Hepatocyte (in vitro differentiated cells): ENCODE results near the gene GANC. TPM values are rescaled to one million over a fixed set of nuclear protein-coding genes. Genes with fewer than 3 reads are reported as not detected.
"Not testable (repeated sequence)": the region's sequence is repeated elsewhere in the genome, so short reads cannot be mapped to it uniquely, and the experiment has no call there.

Experiments used
- DNase-seq: peaks from one replicate; pipeline ENCODE4 v3.0.0-alpha.2; 2016; ENCODE audit warnings: low spot score
- H2AFZ ChIP-seq: fragments of 200-600 bp; sonication (generic); 2 replicates; pipeline ENCODE4 v1.6.0; 2016; ENCODE audit warnings: antibody characterized with exemption, mild to moderate bottlenecking
- H3K27ac ChIP-seq: fragments of 200-600 bp; sonication (generic); 2 replicates; pipeline ENCODE4 v1.5.1; 2016; ENCODE audit warnings: mild to moderate bottlenecking
- H3K27me3 ChIP-seq: fragments of 200-600 bp; sonication (generic); 2 replicates; pipeline ENCODE4 v1.6.1; 2016
- H3K36me3 ChIP-seq: fragments of 200-600 bp; sonication (generic); replicated peaks from 2 replicates; pipeline ENCODE4 v1.5.1; 2016; ENCODE audit warnings: low read depth; ENCODE audit not compliant: insufficient read depth
- H3K4me1 ChIP-seq: fragments of 200-600 bp; sonication (generic); 2 replicates; pipeline ENCODE4 v1.5.1; 2016; ENCODE audit warnings: mild to moderate bottlenecking, moderate library complexity; ENCODE audit not compliant: insufficient read depth
- H3K4me2 ChIP-seq: fragments of 200-600 bp; sonication (generic); 2 replicates; pipeline ENCODE4 v1.6.0; 2016
- H3K4me3 ChIP-seq: fragments of 200-600 bp; sonication (generic); 2 replicates; pipeline ENCODE4 v1.5.1; 2016; ENCODE audit warnings: mild to moderate bottlenecking
- H3K79me2 ChIP-seq: fragments of 200-600 bp; sonication (generic); 2 replicates; pipeline ENCODE4 v1.6.0; 2017; ENCODE audit warnings: mild to moderate bottlenecking
- H3K9me2 ChIP-seq: fragments of 200-600 bp; sonication (generic); replicated peaks from 2 replicates; pipeline ENCODE4 v1.6.0; 2017; ENCODE audit warnings: mild to moderate bottlenecking; ENCODE audit not compliant: insufficient read depth
- H3K9me3 ChIP-seq: fragments of 200-600 bp; sonication (generic); 2 replicates; pipeline ENCODE4 v1.5.1; 2016; ENCODE audit warnings: low read depth, mild to moderate bottlenecking
- H4K20me1 ChIP-seq: fragments of 200-600 bp; sonication (generic); 2 replicates; pipeline ENCODE4 v1.6.0; 2016; ENCODE audit warnings: mild to moderate bottlenecking; ENCODE audit not compliant: insufficient read depth, poor library complexity, severe bottlenecking
- CTCF ChIP-seq: fragments of 200-600 bp; sonication (generic); IDR thresholded peaks from 2 replicates; pipeline ENCODE4 v1.5.1; 2016; ENCODE audit warnings: antibody characterized with exemption, mild to moderate bottlenecking; ENCODE audit not compliant: poor library complexity
- EZH2 ChIP-seq: fragments of 200-600 bp; sonication (generic); IDR thresholded peaks from 2 replicates; pipeline ENCODE4 v1.6.1; 2016; ENCODE audit warnings: antibody characterized with exemption, mild to moderate bottlenecking, borderline replicate concordance
- EZH2phosphoT487 ChIP-seq: fragments of 200-600 bp; sonication (generic); IDR thresholded peaks from one replicate; pipeline ENCODE4 v1.6.1; 2018; ENCODE audit warnings: antibody characterized with exemption, mild to moderate bottlenecking, low read depth, moderate library complexity; ENCODE audit not compliant: unreplicated experiment, severe bottlenecking
- WGBS: methylation state at CpG from one replicate; pipeline ENCODE4 v1.1.6; 2016; ENCODE audit warnings: low lambda C conversion rate; ENCODE audit errors: missing lambda C conversion rate; 5-methylcytosine and 5-hydroxymethylcytosine counted together
- polyA plus RNA-seq: library from polyadenylated mRNA; unstranded; fragments of >200 nt; fragmentation: Nextera tagmentation; extraction: Ambion mirVana; gene quantifications from 2 replicates; pipeline ENCODE4 v1.2.1, GENCODE V29; 2016
- total RNA-seq: library from RNA; depleted of rRNA; stranded (reverse); fragments of >200 nt; gene quantifications from 2 replicates; pipeline ENCODE4 v1.2.3, GENCODE V29; 2014

GANC gene, protein sequence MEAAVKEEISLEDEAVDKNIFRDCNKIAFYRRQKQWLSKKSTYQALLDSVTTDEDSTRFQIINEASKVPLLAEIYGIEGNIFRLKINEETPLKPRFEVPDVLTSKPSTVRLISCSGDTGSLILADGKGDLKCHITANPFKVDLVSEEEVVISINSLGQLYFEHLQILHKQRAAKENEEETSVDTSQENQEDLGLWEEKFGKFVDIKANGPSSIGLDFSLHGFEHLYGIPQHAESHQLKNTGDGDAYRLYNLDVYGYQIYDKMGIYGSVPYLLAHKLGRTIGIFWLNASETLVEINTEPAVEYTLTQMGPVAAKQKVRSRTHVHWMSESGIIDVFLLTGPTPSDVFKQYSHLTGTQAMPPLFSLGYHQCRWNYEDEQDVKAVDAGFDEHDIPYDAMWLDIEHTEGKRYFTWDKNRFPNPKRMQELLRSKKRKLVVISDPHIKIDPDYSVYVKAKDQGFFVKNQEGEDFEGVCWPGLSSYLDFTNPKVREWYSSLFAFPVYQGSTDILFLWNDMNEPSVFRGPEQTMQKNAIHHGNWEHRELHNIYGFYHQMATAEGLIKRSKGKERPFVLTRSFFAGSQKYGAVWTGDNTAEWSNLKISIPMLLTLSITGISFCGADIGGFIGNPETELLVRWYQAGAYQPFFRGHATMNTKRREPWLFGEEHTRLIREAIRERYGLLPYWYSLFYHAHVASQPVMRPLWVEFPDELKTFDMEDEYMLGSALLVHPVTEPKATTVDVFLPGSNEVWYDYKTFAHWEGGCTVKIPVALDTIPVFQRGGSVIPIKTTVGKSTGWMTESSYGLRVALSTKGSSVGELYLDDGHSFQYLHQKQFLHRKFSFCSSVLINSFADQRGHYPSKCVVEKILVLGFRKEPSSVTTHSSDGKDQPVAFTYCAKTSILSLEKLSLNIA (N-terminal part only)
- 11.2 and 13.6 TPM in 2 replicates for total RNA-seq
- polyA plus RNA-seq = 9.1 and 12.5 TPM in 2 replicates

DNA sequence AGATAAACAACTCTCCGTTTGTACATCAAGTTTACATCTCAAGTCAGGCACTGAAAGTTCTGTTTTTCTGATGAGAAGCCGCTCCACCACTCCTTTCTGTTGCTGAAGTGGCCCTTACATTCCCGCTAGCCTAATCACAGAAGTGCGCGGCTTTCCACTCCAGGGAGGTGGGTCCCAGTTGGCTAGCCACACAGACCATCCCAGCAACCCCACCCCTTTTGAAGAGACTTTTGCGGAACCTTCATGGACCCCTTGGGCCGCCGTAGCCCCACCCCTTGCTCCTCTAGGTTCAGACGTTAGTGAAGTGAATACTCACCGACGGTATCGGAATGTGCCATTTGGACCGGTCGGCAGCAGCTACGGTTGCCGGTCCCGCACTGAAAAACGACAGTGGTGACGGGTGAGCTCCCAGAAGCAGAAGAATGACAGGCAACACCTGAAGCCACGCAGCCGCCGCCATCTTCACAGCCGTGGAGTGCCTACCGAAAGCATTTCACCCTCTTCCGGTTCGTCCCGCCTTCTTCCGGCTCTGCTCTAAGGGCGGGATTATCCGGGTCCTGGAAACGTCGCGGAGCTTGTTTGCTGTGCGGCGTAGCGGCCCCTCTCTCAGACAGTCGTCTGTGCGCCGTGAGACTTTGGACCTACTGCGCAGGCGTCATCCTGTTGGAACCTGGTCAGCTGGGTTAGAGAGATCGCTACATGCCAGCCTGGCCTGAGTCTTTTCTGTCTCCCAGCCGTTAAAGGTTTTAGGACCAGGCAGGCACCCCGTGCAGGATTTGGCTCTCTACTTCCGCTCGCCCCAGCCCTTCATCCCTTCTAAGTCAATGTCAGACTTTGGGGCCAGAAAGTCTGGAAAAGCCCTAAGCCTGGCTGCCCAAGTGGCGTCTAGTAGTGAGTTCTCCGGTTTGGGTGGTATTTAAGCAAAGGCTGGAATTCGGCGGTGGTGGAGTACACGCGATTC is at the start of gene GANC, which contains the start of gene TMEM87A:
GANC (plus strand) TSS at position 263 of the 961 bp plus-strand sequence. CDS start 1,281 bp downstream, outside the sequence.
TMEM87A (minus strand) TSS at position 495 of the 961 bp plus-strand sequence; CDS start at position 460, 35 bp downstream.
- Histone ChIP-seq H3K4me2 (peak within 1 kb of the TSS; percentile 82), H3K4me3 (peak within 1 kb of the TSS; percentile 60), H3K36me3 (no peaks in the 10 kb centered on the region), H3K9me2 (no peaks in the 10 kb centered on the region), H3K27ac (peak within 1 kb of the TSS; percentile 96), H4K20me1 (peaks cover 4% of the 10 kb centered on the region), H3K27me3 (no peaks in the 10 kb centered on the region), H2AFZ (peak within 1 kb of the TSS; percentile 58), H3K4me1 (peaks cover 10% of the 10 kb centered on the region), H3K79me2 (peaks cover 61% of the 10 kb centered on the region), H3K9me3 (no peaks in the 10 kb centered on the region)
- WGBS = under 1% methylated on average over 52 of the region's 52 CpGs
- TF ChIP-seq CTCF (no peak), EZH2 (no peak), EZH2phosphoT487 (no peak)
- peak; percentile 99 for DNase-seq

DNA sequence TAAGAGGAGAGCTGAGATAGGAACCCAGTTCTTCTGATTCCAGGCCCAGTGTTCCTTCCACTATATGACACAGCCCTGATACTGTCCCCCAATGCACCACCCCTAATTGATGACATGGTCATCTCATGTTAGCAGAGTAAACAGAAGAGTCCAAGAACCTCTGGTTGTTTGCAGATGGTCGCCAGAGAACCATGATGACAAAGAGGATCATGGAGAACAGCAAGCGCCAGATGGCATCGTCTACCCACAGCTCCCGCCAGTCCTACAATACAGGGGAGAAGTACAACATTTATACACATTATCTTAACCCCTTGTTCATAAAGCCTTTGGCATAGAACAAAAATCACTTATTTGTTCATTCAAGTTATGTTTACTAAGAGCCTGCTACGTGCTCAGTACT is 46.4 kb upstream of the GANC start:
- DNase-seq = no peak
- H3K27me3 ChIP-seq = no peaks in the 10 kb centered on the region
- H3K36me3 ChIP-seq = peaks cover 15% of the 10 kb centered on the region
- no peaks in the 10 kb centered on the region for H3K9me2 ChIP-seq
- H3K9me3 ChIP-seq = no peaks in the 10 kb centered on the region
- no peaks in the 10 kb centered on the region for H4K20me1 ChIP-seq
- peaks cover 3% of the 10 kb centered on the region for H3K4me1 ChIP-seq
- peaks cover 20% of the 10 kb centered on the region for H3K79me2 ChIP-seq
- H2AFZ ChIP-seq = no peak overlapping the region
- H3K4me3 ChIP-seq = no peak overlapping the region
- 96% methylated on average over 5 of the region's 5 CpGs for WGBS
- no peak overlapping the region for H3K4me2 ChIP-seq
- TF ChIP-seq CTCF (no peak), EZH2 (no peak), EZH2phosphoT487 (no peak)
- H3K27ac ChIP-seq = no peak overlapping the region

DNA sequence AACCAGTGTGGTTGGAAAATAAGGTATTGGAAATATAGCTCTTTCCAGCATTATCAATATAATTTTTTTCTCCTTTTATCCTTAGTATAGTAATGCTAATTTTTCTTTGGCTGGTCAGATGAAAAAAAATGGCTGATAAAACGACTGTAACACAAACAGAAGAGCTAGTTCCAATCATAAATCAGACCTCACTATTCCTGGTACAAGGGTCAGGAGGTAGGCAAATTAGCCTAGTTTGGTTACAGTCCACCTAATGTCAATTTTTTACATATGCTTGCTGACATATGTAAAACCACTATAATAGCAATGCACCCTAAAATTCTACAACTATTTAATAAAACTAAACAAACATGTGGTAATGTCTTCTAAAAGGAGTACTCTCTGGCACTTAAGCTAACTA is 45.0 kb upstream of the GANC start:
- 50% methylated on average over 1 of the region's 1 CpG for WGBS
- H3K36me3 ChIP-seq = peaks cover 15% of the 10 kb centered on the region
- H3K9me3 ChIP-seq = no peaks in the 10 kb centered on the region

DNA sequence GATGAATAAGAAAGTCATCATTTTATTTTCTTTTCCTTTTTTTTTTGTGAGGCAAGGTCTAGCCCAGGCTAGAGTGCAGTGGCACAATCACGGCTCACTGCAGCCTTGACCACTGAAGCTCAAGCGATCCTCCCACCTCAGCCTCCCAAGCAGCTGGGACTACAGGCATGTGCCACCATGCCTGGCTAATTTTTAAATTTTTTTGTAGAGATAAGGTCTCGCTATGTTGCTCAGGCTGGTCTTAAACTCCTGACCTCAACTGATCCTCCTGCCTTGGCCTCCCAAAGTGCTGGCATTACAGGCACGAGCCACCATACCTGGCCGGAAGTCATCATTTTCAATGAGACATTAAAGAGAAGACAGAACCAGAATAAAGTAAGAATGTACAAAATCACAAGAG is 44.0 kb upstream of the GANC start:
- WGBS = 98% methylated on average over 5 of the region's 5 CpGs
- not testable (repeated sequence) for DNase-seq

More for the DNA sequence above, 45.0 kb upstream of the GANC start:
- Histone ChIP-seq H3K4me3 (no peak overlapping the region), H2AFZ (no peak overlapping the region), H3K9me2 (no peaks in the 10 kb centered on the region), H3K4me1 (peaks cover 3% of the 10 kb centered on the region), H3K79me2 (peaks cover 24% of the 10 kb centered on the region), H3K27me3 (no peaks in the 10 kb centered on the region), H3K4me2 (no peak overlapping the region), H3K27ac (peak overlapping the region; percentile 48), H4K20me1 (no peaks in the 10 kb centered on the region)
- no peak for TF ChIP-seq CTCF
- no peak for TF ChIP-seq EZH2phosphoT487
- no peak for TF ChIP-seq EZH2
- DNase-seq = no peak

More for the DNA sequence above, 44.0 kb upstream of the GANC start:
- H2AFZ ChIP-seq, H4K20me1 ChIP-seq, H3K9me3 ChIP-seq, H3K4me1 ChIP-seq, H3K4me2 ChIP-seq, H3K27me3 ChIP-seq, H3K4me3 ChIP-seq, H3K9me2 ChIP-seq: not testable (repeated sequence)
- H3K79me2 ChIP-seq = peaks cover 28% of the 10 kb centered on the region
- peak overlapping the region; percentile 48 for H3K27ac ChIP-seq
- H3K36me3 ChIP-seq = peaks cover 15% of the 10 kb centered on the region
